ENCODE measurements around the gene PPP6C.
A peak's percentile ranks its signal among the peaks of the same experiment; 100 is the strongest.
"Not testable (repeated sequence)": the region's sequence is repeated elsewhere in the genome, so short reads cannot be mapped to it uniquely, and the experiment has no call there.

Gene PPP6C

DNA sequence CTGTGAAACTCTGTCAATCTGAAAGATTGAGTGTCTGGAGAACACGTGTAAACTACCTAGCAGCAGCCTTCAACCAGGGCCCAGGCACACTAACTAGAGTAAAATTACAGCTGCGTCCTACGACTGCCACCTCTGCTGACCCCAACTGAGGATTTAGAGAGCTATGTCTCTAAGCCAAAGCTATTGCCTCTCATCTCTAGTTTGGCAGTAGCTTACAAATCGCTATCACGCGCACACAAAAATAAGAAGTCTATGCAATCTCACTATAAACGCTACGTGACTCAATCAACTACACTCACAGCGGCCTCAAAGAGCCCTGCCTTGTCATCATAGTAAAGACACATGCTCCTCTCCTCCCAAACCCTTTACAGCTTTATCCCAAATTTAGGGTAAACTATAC lies 8.7 kb downstream of the PPP6C start:
- DNase-seq = no peak

DNA sequence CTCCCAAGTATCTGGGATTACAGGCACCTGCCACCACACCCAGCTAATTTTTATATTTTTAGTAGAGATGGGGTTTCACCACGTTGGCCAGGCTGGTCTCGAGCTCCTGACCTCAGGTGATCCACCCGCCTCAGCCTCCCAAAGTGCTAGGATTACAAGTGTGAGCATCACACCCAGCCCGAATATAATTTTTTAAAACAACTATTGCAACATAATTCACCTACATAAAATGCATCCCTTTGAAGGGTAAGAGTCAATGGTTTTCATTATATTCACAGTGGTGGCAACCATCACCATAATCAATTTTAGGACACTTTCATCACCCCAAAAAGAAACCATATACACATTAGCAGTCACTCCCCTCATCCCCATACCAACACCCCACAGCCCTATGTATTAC lies 9.8 kb downstream of the PPP6C start:
- not testable (repeated sequence) for DNase-seq

DNA sequence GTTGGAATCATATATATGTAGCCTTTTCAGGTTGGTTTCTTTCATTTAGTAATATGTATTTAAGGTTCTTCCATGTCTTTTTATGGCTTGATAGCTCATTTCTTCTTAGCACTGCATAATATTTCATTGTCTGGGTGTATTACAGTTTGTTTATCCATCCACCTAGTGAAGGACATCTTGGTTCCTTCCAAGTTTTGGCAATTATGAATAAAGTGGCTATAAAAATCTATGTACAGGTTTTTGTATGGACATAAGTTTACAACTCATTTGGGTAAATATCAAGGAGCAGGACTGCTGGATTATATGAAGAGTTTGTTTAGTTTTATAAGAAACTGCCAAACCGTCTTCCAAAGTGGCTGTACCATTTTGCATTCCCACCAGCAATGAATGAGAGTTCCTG lies 11.7 kb downstream of the PPP6C start:
- no peak for DNase-seq

DNA sequence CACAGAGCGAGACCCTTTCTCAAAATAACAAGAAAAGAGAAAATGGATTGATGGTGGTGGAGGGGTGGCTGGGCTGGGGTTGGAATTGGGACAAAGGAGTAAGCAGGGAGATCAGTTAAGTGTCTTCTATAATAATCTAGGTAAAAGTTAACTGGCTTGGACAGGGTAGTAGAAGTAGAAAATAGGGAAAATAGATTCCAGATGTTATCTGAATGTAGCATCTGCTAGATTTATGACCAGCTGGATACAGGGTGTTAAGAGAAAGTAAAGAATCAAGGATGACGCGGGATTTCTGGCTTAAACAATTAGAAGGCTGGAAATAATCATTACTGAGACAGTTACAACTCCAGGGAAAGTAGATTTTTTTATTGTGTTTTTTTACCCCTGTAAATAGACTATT lies 13.0 kb downstream of the PPP6C start:
- DNase-seq = no peak

DNA sequence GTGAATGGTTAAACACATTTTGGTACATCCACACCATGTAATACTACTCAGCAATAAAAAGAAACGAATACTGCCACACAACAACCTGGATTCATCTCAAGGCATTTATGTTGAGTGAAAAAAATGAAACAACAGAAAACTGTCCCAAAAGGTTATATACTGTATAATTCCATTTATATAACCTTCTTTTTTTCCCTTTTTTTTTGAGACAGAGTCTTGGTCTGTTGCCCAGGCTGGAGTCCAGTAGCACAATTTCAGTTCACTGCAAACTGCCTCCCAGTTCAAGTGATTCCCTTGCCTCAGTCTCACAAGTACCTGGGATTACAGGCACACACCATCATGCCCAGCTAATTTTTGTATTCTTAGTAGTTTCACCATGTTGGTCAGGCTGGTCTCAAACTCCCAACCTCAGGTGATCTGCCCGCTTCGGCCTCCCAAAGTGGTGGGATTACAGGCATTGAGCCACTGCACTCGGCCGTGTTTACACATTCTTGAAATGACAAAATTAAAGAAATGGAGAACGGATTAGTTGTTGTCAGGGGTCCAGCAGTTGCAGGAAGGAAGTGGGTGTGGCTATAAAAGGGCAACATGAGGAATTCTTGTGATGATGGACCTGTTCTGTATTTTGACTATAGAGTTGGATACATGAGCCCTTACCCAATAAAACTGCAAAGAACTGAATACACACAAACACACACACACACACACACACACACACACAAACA lies 17.4 kb downstream of the PPP6C start:
- DNase-seq = no peak

DNA sequence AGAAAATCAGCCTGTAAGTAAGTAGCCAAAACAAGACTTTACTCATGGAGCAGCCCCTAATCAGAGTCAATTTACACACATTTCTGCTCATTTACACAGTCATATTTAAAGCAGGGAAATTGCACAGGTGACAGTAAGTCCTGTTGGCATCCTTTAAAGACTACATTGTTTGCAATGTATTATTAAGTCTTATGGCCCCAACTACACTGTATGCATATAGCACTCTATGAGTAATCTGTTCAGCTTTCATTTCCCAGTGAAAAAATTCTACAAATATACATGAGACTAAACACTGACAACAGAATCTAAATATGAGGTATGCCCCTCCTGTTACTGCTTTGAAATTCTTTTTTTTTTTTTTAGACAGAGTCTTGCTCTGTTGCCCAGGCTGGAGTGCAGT lies 19.7 kb downstream of the PPP6C start:
- no peak for DNase-seq

DNA sequence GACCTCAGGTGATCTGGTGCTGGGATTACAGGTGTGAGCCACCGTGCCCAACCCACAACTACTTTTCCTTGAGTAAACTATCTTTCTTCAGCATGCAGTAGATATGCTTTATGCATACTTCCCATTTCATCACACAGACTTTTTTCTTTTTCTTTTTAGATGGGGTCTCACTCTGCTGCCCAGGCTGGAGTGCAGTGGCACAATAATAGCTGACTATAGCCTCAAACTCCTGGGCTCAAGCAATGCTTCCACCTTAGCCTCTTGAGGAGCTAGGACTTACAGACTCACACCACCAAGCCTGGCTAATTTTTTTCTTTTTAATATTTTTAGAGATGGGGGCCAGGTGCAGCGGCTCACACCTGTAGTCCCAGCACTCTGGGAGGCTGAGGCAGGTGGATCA lies 22.8 kb downstream of the PPP6C start:
- DNase-seq = no peak

DNA sequence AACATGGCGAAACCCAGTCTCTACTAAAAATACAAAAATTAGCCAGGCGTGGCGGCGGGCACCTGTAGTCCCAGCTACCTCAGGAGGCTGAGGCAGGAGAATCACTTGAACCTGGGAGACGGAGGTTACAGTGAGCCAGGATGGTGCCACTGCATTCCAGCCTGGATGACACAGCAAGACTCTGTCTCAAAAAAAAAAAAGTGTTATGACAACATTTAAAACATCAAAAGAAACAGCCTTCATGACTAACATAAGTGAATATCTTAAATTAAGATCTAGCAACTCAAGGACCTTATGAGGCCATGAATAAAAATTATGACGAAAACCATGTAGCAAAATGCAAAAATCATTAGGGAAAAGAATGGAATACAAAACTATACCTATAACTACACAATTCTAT lies 26.7 kb downstream of the PPP6C start:
- DNase-seq = not testable (repeated sequence)

DNA sequence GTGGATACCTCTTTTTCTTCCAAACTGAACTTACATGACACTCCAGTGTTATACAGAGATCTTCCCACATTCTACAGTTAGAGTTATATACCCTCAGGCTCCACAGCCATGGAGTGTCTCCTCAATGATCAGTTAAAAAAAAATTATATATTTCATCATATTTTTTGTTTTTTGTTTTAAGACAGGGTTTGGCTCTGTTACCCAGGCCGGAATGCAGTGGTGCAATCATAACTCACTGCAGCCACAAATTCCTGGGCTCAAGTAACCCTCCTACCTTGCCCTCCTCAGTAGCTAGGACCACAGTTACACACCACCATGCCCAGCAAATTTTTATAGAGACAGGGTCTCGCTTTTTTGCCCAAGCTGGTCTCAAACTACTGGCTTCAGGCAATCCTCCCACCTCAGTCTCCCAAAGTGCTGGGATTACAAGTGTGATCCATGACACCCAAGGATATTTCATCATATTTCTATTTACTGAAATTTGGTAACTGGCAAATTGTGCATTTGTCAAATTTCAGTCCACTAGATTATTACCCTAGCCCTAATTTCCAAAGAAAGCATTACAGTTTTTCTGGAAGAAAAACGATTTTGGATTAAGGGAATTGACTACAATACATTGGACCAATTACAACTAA lies 28.2 kb downstream of the PPP6C start:
- no peak for DNase-seq

DNA sequence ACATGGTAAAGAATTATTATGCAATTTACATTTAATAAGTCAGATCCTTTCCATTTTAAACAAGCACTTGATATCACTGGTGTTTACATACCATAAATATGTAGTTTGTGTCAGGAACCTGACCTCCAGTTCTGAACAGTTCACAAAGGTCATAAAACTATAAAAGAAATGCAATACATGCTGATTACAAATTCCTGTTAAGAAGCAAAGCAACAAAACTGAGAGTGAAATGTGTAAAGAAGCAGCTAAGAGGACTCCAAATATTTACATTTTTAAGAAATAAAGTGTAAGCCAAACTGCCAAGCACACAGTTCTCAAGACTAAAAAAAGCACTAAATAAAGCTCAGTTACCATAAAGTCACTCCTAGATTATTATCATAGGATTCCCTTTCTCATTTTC lies 28.9 kb downstream of the PPP6C start:
- no peak for DNase-seq

DNA sequence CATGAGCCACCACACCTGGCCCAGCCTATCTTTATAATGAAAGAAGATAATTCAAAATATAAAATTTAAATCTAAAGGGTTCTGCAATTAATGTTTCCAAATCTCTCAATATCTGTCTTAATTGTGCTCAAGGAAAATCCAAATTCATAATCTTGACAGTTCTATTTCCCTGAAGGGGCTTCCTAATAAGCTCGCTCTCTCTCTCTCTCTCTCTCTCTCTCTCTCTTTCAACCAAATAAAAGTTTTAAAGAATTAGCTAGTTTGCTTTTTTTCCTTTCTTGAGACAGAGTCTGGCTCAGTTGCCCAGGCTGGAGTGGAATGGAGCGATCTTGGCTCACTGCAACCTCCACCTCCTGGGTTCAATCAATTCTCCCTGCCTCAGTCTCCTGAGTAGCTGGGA lies 33.1 kb downstream of the PPP6C start:
- DNase-seq = no peak

DNA sequence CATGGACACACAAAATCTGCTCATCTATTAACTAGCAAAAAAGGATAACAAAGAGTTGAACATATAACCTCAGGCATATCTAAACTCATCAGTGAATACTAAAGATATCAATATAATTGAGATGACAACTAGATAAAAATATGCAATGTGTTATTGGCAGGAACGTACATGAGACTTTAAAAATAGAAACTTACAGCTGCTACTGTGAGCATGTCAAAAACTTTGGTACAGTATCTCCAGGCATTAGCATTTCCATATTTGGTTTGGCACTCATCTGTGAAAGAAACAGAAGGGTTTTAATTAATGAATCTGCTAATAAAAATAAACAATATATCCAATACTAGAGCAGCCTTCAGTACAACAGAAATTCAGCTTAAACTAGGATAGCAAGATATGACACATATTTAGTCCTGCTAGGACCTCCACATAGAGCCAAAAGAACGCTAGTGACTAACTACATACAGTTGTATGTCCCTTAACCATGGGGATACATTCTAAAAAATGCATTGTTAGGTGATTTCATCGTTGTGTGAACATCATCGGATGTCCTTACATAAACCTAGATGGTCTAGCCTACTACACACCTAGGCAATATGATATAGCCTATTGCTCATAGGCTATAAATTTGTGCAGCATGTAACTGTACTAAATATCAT lies 35.8 kb downstream of the PPP6C start:
- DNase-seq = no peak

DNA sequence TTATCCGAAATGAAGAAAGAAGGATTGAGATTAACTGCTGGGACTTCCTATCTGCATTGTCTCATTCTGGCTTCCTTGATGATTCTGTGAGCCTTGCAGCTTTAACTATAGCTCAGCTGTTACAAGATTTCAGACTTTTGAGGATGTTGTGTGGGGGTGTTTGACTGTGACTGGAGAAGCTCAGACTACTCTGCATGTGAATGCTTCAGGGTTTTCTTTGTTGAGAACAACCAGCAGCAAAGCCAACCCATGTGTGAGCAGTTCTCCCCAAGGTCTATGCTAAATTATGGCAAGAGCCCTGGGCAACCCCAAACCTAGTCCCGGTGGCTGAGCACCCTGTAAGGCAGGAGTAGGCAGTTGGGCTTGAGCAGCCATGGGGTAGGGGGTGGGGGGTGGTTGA lies 37.9 kb downstream of the PPP6C start:
- no peak for DNase-seq

DNA sequence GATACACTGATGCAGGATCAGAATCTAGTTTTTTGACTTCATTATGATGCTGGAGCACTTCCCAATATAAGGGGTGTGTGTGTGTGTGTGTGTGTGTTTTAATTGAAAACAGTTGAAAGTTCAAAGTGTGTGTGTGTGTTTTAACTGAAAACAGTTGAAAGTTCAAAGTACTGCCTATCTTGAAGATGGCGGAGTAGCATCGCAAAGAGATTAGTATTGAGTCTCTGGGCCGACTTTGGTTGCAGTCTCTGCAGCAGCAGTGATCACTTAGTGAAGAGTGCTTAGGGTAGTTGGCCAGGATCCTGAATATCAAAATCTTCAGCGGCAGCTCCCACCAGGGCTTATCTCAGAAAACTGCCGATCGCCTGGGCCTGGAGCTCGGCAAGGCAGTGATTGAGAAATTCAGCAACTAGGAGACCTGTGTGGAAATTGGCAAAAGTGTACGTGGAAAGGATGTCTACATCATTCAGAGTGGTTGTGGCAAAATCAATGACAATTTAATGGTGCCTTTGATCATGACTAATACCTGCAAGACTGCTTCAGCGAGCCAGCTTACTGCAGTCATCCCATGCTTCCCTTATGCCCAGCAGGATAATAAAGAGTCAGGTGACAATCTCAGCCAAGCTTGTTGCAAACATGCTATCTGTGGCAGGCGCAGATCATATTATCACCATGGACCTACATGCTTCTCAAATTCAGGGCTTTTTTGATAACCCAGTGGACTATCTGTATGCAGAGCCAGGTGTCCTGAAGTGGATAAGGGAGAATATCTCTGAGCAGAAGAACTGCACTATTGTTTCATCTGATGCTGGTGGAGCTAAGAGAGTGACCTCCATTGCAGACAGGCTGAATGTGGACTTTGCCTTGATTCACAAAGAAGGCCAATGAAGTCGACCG lies 39.0 kb downstream of the PPP6C start:
- DNase-seq = no peak

DNA sequence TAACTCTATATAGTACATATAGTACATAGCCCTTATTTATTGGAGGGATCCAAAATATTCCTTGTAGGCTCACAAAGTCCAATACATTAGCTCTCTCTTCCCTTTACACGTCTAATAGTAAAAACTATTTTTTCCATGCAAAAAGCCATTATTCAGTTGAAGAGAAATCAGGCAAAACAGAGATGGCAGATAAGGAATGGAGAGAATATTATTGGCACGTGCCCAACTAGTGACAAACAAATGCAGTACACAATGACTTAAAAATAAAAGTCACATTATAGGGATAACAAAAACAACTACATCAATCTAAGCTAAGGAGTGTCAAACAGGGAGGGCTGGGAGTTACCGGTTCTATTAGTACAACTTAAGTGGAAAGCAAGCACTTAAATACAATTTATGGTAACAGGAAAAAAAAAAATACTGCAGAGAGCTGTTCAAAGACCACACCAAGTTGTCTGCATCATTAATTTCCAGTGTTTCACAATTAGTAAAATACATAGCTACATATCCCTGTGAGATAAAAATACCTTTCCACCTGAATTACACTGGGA lies 42.1 kb downstream of the PPP6C start:
- DNase-seq = no peak

DNA sequence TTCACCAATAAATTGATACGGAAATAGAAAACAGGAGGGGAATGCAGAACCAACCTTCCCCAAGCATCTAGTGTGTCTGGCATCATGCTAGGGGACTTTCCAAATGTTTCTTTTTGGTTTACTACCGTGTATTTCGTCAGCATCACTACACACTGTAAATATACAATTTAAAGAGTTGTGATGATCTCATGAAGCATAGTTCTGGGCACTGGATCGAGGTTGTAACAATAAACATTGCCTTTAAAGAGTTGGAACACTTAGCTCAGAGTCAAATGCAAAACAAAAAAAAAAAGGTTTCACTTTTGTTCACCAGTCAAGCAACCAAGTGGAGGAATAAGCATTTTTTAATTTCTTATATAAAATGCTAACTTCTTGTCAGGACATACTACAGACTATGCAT lies 43.4 kb downstream of the PPP6C start:
- no peak for DNase-seq

DNA sequence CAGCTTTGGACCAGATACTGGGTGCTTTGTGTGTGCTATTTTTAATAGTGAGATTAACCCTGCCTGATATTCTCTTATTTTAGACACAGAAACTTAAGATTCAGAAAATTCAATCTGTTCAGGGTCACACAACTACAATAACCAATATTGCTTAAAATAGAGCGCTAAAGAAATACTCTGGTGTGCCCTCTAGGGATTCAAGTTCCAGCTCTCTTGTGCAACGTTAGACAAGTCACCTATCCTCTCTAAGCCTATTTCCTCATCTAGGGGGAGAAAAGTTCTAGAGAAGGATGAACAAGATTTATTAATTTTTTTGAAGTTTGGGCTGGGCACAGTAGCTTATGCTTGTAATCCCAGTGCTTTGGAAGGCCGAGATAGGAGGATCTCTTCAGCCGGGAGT lies 44.2 kb downstream of the PPP6C start:
- DNase-seq = no peak

DNA sequence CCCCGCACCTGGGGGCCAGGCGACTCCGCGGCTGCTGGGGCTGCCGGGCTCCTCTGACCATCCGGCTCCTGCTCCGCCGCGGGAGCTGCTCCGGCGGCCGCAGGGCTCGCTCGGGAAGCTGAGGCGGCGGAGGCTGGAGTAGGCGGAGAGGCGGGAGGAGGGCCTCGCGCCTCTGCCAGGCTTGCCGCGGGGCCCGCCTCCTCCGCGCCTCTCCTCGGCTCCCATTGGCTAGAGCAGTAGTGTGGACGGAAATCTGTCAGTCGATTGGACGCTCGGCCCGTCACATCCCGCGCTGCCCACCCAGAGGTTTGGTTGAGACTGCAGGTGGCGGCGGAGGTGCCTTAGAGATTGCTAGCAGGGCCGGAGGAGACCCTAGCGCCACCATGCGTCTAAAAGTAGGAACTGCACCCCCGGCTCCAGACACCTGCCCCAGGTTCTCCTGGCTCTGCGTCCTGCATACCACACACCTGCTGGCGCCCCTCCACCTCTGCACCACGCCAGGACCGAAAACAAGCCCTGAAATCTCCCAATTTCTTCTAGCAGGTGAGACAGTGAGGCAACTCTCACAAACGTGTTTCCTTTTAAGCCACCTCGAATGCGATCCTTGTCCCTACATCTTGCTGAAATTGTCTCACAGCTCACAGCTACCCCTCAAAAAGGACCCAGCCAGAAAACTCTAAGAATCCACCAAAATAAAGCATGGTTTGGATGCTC lies 46.1 kb downstream of the PPP6C start, which contains the start of gene SCAI:
SCAI (minus strand) TSS at position 152 of the 714 bp plus-strand sequence; CDS start at position 61, 91 bp downstream.
- peak; percentile 97 for DNase-seq

DNA sequence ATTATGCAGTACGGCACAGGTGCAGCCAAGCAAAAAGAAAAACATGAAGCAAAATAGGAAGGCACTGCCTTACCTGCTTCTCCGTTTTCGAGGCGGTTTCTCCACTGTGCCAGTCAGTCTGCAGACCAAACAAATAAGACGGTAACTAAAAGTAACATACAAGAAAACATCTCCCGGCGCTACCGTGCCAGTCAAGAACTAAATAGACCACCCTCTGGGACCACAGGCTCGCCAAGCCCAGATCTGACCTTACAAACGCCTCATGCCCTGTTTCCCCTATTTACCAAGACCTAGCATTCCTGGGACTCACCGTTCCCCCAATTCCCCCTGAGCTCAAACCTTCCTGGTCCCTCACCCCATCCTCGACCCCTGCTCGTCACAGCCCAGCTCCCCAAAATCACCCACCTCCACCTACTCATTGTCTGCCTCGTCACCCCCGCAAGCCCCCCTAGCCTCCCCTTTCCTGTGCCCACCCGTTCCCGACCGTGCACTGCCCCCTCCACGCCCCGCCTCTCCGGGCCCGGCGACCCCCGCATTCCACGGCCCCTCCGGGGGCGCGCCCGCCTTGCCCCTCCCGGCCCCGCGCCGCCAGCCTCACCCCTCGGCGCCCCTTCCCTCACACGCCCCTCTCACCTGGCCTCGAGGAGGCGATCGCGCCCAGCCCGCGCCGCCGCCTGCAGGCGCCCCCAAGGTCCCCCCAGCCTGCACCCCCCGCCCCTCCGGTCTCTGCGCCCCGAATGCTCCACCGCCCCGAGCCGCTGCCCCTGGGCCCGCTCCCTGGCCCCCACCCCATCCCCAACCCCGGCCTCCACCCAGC lies 46.8 kb downstream of the PPP6C start:
- no peak for DNase-seq

DNA sequence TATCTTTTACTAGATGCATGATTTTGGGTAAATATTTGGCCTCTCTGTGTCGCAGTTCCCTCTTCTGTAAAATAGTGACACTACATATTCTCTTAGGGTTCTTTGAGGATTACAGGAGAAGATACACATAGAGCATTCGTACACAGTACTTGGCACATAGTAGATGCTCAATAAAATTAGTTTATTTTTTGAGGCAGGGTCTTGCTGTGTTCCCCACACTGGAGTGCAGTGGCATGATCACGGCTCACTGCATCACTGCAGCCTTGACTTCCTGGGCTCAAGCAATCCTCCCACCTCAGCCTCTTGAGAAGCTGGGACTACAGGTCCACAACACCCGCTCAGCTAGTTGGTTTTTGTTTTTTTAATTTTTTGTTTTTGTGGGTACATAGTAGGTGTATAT lies 47.9 kb downstream of the PPP6C start:
- no peak for DNase-seq

DNA sequence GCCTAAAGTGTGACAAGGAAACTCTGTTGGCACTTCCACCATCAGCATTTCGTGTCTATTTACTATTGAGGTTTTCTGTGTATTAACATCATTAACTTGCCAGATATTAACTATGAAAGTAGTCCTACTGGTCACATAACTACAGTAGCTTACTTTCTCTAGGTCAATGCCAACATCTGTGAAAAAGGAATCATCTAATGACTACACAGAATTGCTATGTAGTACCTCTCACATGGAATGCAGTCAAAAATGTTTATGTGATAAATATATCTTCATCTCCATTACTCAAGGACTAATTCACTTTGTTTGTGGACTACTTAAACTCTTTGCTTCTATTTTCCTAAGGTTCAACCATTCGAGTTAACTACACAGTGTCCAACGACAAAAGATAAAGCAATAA lies 48.4 kb downstream of the PPP6C start:
- no peak for DNase-seq

Measured in NCI-H1436 treated with DMSO at 0.1 percent for 48 hours (cell line).